ENCODE data around the gene GOLGA6C. TPM values are rescaled to one million over a fixed set of nuclear protein-coding genes. Genes with fewer than 3 reads are reported as not detected.
"Not testable (repeated sequence)": the region's sequence is repeated elsewhere in the genome, so short reads cannot be mapped to it uniquely, and the experiment has no call there.

GOLGA6C gene
- total RNA-seq, 1 experiment from 2014 or later: not detected

DNA sequence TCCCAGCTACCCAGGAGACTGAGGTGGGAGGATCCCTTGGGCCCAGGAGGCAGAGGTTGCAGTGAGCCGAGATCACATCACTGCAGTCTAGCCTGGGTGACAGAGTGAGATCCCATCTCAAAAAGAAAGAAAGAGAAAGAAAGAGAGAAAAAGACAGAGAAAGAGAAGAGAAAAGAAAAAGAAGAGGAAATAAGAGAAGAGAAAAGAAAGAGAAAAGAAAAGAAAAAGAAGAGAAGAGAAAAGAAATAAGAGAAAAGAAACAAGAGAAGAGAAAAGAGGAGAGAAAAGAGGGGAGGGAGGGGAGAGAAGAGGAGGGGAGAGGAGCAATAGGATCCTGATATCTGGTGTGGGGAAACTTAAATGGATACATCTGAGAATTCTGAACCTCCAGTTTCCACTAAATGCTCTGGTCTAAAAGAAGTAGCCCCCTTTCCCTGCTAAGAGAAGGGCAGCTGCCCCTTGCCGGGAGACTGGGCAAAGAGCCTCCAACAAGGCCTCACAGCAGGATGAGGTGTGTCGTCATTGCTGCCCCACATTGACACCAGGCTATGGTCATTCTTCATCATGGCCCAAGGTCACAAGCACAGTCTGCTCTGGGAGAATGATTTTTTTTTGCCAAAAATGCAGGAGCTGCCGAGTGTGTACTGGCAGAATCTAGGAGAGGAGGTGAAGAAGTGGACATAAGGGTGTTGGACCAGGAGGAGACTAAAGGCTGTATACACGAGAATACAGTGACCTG is 56.6 kb downstream of the GOLGA6C start:
- no peak for DNase-seq (ENCODE audit: low spot score)

DNA sequence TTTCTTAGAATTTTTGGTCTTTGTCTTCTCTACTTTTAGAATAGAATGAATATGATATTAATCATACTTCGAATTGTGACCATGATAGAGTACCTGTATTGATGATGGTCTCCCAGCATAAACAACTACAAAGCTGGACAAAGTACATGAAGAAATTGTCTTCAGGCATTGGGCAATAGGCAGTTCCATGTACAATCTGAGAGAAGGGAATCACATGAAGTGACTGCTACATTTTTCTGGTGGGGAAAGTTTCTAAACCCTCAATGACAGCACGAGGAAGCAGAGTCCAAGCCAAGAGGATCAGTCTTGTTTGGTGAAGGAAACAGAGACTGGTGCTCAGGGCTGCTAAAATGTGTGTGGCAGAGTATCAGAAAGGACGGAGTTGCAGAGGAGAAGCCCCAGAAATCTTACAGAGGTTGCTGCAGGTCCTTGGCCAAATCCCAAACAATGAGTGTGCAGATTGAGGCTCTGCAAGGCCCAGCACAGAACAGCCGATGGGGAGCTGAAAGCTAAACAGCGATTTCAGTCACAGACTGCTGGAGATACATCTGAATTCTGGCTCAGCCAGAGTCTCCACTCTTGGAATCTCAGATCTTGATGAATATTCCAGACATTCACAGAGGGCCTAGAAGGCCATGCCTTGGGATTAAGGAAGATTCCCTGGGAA is 61.2 kb downstream of the GOLGA6C start:
- not testable (repeated sequence) for DNase-seq (ENCODE audit: low spot score)

Other genes with a start within 250 kb of the GOLGA6C start
- gene PPCDC, start 234.7 kb upstream of the GOLGA6C start, total RNA-seq (2014; rRNA removed; shearing (Covaris generic)): 16.1 and 19.1 TPM in 2 replicates
- gene C15orf39, start 56.5 kb upstream of the GOLGA6C start, total RNA-seq (2014; rRNA removed; shearing (Covaris generic)): 2.3 and 2.7 TPM in 2 replicates
- gene GOLGA6D, start 24.5 kb downstream of the GOLGA6C start, total RNA-seq (2014; rRNA removed; shearing (Covaris generic)): not detected in 2 replicates
- 145 and 148 TPM in 2 replicates for gene COMMD4, start 77.7 kb downstream of the GOLGA6C start, total RNA-seq (2014; rRNA removed; shearing (Covaris generic))
- 0.12 and 0.48 TPM in 2 replicates for gene NEIL1, start 88.7 kb downstream of the GOLGA6C start, total RNA-seq (2014; rRNA removed; shearing (Covaris generic))
- 32.6 and 42.6 TPM in 2 replicates for gene MAN2C1, start 110.3 kb downstream of the GOLGA6C start, total RNA-seq (2014; rRNA removed; shearing (Covaris generic))
- gene SIN3A, start 193.4 kb downstream of the GOLGA6C start, total RNA-seq (2014; rRNA removed; shearing (Covaris generic)): 12.8 and 19.2 TPM in 2 replicates